Tongue (tissue), 2 donors: ENCODE measurements around the gene SNRK. TPM values are rescaled to one million over a fixed set of nuclear protein-coding genes. Genes with fewer than 3 reads are reported as not detected.

Source experiments
- DNase-seq: peaks from one replicate; pipeline ENCODE4 v3.0.0-alpha.2; 2015
- total RNA-seq: library from RNA; depleted of rRNA; stranded (reverse); fragments of >200 nt; gene quantifications from one replicate; pipeline ENCODE4 v1.2.3, GENCODE V29; 2014

SNRK gene
- total RNA-seq, 1 donor from 2014 or later: 79.3 TPM

- DNase-seq: peak; percentile 94
These were observed 12.9 kb upstream of the SNRK start for GRCh38 chr3:43273416-43273815.

DNA sequence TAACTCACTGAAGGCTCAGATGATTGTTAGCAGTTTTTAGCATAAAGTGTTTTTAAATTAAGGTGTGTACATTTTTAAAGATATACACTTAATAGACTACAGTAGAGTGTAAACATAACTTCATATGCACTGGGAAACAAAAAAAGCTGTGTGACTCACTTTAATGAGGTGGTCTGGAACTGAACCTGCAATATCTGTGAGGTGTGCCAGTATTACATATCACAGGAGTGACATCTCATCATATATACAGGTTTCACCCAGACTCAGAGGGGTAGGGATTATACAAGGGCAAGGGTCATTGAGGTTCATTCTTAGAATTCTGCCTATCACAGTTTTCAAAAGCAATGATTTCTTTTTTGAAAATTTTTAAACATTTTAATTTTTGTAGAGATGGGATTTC lies 7.3 kb upstream of the SNRK start:
- DNase-seq: no peak

DNA sequence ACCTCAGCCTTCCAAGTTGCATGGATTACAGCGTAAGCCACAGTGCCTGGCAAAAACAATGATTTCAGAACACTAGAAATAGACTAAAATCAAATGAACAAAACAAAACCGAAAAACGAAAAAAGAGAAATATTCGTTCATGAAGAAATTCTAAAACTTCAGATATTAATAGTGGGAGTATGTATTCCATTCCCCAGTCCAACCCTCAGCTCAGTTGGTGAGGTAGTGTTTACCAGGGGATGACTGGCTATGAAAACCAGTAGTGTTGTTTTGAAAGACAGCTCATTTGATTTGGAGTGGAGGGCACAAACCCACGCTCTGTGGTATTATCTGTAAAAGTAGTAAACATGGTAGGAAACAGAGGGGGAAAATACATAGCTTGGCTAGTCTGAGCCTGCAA lies 6.8 kb upstream of the SNRK start:
- DNase-seq: no peak

DNA sequence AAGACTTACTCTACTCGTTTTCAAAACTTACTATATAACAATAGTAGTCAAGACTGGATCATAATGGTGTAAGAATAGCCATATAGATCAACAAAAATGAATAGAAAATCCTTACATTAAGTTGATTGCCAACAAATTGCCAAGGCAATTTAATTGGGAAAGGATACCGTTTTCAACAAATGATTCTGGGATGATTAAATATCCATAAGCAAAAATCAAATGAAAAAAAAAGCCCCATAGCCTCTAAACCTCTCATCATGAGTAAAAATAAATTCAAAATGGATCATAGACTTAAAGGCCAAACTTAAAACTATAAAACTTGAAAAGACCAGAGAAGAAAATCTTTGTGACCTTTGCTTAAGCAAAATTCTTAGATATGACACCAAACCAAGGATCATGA lies 5.3 kb upstream of the SNRK start:
- no peak for DNase-seq

GRCh38 chr3:43284171-43284570 lies 2.2 kb upstream of the SNRK start:
- no peak for DNase-seq

DNA sequence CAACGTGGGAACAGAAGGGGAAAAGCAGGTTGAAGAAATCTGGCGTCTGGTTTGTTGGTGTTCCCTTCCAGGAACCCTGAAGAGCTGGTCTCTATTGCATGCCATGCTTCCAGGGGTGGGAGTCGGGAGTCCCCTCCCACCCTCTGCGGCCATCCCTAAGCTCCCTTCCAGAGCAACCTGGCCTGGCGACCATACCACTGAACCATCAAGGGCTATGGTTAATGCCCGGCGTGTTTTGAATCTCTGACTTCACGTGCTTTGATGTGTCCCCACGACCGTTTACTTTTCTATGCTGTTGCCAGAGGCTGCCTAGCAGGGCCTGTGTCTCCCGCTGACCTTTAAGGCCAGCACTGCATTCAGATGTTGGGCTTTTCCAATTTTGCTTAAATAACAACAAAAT lies 696 bp upstream of the SNRK start:
- no peak for DNase-seq

- DNase-seq: peak; percentile 48
These were observed 630 bp downstream of the SNRK start for GRCh38 chr3:43286841-43287499.

DNA sequence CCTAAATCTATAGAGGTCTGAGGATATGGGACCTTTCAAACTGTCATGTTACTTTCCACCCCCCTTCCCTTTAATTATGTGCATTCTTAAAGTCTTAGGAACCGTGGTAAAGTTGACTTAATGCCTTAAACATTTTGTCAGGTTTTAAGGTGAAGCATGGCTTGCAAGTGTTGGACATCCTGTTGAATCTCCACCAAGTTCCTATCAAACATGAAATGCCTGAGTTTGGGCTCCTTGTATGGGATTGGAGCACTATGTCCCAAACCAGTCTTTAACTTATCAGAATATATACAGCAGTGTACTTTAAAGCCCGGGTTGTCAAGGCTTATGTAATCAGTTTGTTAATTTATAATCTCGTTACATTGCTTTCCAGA lies 1.1 kb downstream of the SNRK start:
- peak; percentile 19 for DNase-seq

GRCh38 chr3:43288366-43288765 lies 2.0 kb downstream of the SNRK start:
- DNase-seq: peak; percentile 24

- no peak for DNase-seq
These were observed 2.5 kb downstream of the SNRK start for GRCh38 chr3:43288850-43289249.

DNA sequence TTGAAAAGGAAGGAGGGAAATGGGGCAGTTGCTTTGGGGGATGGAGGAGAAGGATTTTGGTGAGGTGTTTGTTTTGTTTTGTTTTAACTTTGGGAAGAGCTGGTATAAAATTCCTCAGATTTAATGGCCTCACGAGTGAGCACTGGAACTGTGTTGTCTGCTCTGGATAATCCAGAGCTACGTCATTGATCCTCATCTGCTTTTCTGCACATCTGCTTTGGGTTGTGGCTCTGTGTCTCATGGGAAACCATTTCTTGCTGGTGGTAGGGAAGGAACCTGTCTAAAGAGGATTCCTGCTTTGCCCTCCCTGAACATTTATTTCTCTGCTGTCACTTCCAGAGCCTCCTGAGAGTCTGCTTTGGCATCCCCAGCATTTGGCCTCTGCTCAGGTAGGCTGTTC lies 3.1 kb downstream of the SNRK start:
- DNase-seq: peak; percentile 25

GRCh38 chr3:43289841-43290470 lies 3.6 kb downstream of the SNRK start:
- no peak for DNase-seq

- DNase-seq: no peak
These were observed 4.6 kb downstream of the SNRK start for GRCh38 chr3:43290956-43291355.

DNA sequence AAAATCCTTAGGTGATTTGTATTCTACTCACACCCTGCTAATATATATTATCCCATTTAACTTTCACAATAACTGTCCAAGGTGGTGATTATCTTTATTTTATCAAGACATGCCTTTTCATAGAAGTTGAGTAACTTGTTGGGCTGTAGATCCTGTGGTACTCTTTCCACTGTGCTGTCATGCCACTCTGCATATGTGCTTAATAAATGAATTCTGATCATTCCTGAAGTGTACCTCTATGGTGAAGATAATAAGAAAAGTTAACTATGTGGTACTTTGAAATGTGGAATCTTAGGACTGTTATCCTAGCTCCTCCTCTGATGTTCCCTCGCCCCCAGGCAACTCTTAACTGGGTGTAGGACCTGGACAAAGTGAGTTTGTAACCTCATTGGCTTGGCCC lies 5.2 kb downstream of the SNRK start:
- DNase-seq: no peak

GRCh38 chr3:43294975-43295374 lies 8.6 kb downstream of the SNRK start:
- no peak for DNase-seq

GRCh38 chr3:43296565-43296964 lies 10.2 kb downstream of the SNRK start:
- DNase-seq: peak; percentile 11

GRCh38 chr3:43298292-43298691 lies 12.0 kb downstream of the SNRK start:
- no peak for DNase-seq

GRCh38 chr3:43298761-43299160 lies 12.4 kb downstream of the SNRK start:
- no peak for DNase-seq

GRCh38 chr3:43302116-43302880 lies 16.0 kb downstream of the SNRK start:
- no peak for DNase-seq

- DNase-seq: no peak
These were observed 17.8 kb downstream of the SNRK start for GRCh38 chr3:43304126-43304525.

- DNase-seq: no peak
These were observed 20.9 kb downstream of the SNRK start for GRCh38 chr3:43307226-43307625.

DNA sequence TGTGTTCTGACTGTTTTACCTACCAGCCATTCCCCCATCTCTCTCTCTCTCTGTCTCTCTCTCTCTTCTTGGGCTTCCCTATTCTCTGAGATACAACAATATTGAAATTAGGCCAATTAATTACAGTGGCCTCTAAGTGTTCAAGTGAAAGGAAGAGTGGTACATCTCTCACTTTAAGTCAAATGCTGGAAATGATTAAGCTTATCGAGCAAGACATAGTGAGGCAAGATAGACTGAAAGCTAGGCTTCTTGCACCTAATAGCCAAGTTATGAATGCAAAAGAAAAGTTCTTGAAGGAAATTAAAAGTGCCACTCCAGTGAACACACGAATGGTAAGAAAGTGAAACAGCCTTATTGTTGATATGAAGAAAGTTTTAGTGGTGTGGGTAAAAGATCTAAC lies 21.3 kb downstream of the SNRK start:
- DNase-seq: no peak
